Measurements from ENCODE around the gene LAMA2.

DNA sequence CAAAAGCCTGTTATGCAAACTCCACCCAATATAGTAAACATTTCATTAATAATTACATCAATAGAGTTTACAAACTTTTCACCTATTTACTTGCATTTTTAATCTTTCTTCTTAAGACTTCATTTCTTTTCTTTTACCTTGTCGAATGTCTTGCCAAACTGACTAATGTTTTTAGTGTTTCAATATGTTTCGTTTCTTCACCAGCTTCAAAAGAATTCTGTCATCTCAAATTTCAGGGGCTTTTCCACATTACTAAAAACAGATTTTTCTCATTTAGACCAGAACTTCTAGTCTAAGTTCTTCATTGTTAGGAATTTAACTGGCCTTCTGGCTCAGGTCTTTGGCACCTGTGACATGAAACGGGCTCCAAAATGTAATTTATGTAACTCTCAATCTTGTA lies 630.5 kb downstream of the LAMA2 start:
- TF ChIP-seq GATA2 (IDR thresholded peaks at IDR 0.05; ENCODE audit: low read depth, low read length) (no peak), GATA3 (IDR thresholded peaks at IDR 0.05; ENCODE audit: low read depth, low read length) (no peak)

Data from SH-SY5Y (cell line).